D721Med (cell line): ENCODE measurements around the gene CALN1.

Experiments used
- DNase-seq: peaks from one replicate; pipeline ENCODE4 v3.0.0; 2011; ENCODE audit warnings: low spot score; ENCODE audit not compliant: insufficient read length
- FAIRE-seq: peaks from 2 replicates; lab custom pipeline; 2011; peaks lifted over from hg19 to GRCh38; lab: Jason Lieb, UNC
- CTCF ChIP-seq: IDR thresholded peaks from 2 replicates; pipeline ENCODE4 v1.5.1; 2012; ENCODE audit warnings: mild to moderate bottlenecking, control low read depth; ENCODE audit not compliant: insufficient read depth; ENCODE audit errors: missing control alignments

CALN1 gene

GRCh38 chr7:72114129-72114528 is 298.0 kb downstream of the CALN1 start:
- FAIRE-seq (no peak), DNase-seq (no peak)
- no peak for TF ChIP-seq CTCF

- no peak for FAIRE-seq
- TF ChIP-seq CTCF = no peak
- DNase-seq = no peak
These were observed 299.1 kb downstream of the CALN1 start for GRCh38 chr7:72112992-72113391.

- DNase-seq (no peak), FAIRE-seq (no peak)
- no peak for TF ChIP-seq CTCF
These were observed 299.6 kb downstream of the CALN1 start for GRCh38 chr7:72112530-72112929.

GRCh38 chr7:72111086-72111485 is 301.1 kb downstream of the CALN1 start:
- no peak for FAIRE-seq
- TF ChIP-seq CTCF = no peak
- no peak for DNase-seq

- DNase-seq (no peak), FAIRE-seq (no peak)
- TF ChIP-seq CTCF = no peak
These were observed 302.6 kb downstream of the CALN1 start for GRCh38 chr7:72109566-72109965.

- no peak for DNase-seq
- no peak for FAIRE-seq
- no peak for TF ChIP-seq CTCF
These were observed 305.7 kb downstream of the CALN1 start for GRCh38 chr7:72106405-72106804.

- TF ChIP-seq CTCF = no peak
- FAIRE-seq = no peak
- DNase-seq = no peak
These were observed 310.7 kb downstream of the CALN1 start for GRCh38 chr7:72101444-72101843.
